ENCODE data around the gene CENPE.

- TF ChIP-seq POLR2A (IDR thresholded peaks at IDR 0.05), result no peak
- no peak for TF ChIP-seq EP300 (IDR thresholded peaks at IDR 0.05)
Measured at GRCh38 chr4:103158760-103159159, 39.4 kb downstream of the CENPE start.
